M059J (cell line): ENCODE results near the gene CCL13. TPM values are rescaled to one million over a fixed set of nuclear protein-coding genes. Genes with fewer than 3 reads are reported as not detected.
A peak's percentile ranks its signal among the peaks of the same experiment; 100 is the strongest.
"Not testable (repeated sequence)": the region's sequence is repeated elsewhere in the genome, so short reads cannot be mapped to it uniquely, and the experiment has no call there.

ENCODE experiments used
- DNase-seq: peaks from one replicate; pipeline ENCODE4 v3.0.0-alpha.2; 2012; ENCODE audit warnings: low read depth
- total RNA-seq: library from RNA; depleted of rRNA; stranded (reverse); fragments of >200 nt; shearing (Covaris generic); gene quantifications from 2 replicates; pipeline ENCODE4 v1.2.3, GENCODE V29; 2014; rRNA removed

CCL13 gene
- not detected in 2 replicates for total RNA-seq

GRCh38 chr17:34356194-34356593 lies at the start of gene CCL13:
Gene CCL13 (plus strand): TSS chr17:34356480. CDS start chr17:34356527, 47 bp downstream.
- DNase-seq, result no peak

- DNase-seq, result peak; percentile 26
Measured at GRCh38 chr17:34307110-34307509, 49.2 kb upstream of the CCL13 start.

- no peak for DNase-seq
Measured at GRCh38 chr17:34308371-34308770, 47.9 kb upstream of the CCL13 start.

- DNase-seq, result no peak
Measured at GRCh38 chr17:34311291-34311690, 45.0 kb upstream of the CCL13 start.

- no peak for DNase-seq
Measured at GRCh38 chr17:34312080-34312479, 44.2 kb upstream of the CCL13 start.

- DNase-seq, result no peak
Measured at GRCh38 chr17:34313164-34313563, 43.1 kb upstream of the CCL13 start.

- DNase-seq, result no peak
Measured at GRCh38 chr17:34314279-34314678, 42.0 kb upstream of the CCL13 start.

GRCh38 chr17:34318474-34318873 lies 37.8 kb upstream of the CCL13 start:
- DNase-seq, result no peak

- DNase-seq, result no peak
Measured at GRCh38 chr17:34319039-34319483, 37.2 kb upstream of the CCL13 start, which contains the start of gene CCL8. Gene CCL8 (plus strand): TSS chr17:34319435. CDS start chr17:34319502, 67 bp downstream.

- DNase-seq, result no peak
Measured at GRCh38 chr17:34321964-34322363, 34.3 kb upstream of the CCL13 start.

GRCh38 chr17:34327580-34327979 lies 28.7 kb upstream of the CCL13 start:
- not testable (repeated sequence) for DNase-seq

GRCh38 chr17:34337701-34338100 lies 18.6 kb upstream of the CCL13 start:
- DNase-seq, result no peak

GRCh38 chr17:34339138-34339770 lies 17.0 kb upstream of the CCL13 start:
- DNase-seq, result no peak

GRCh38 chr17:34341916-34342315 lies 14.4 kb upstream of the CCL13 start:
- no peak for DNase-seq

- DNase-seq, result no peak
Measured at GRCh38 chr17:34347063-34347462, 9.2 kb upstream of the CCL13 start.

- DNase-seq, result no peak
Measured at GRCh38 chr17:34349751-34350150, 6.5 kb upstream of the CCL13 start.

GRCh38 chr17:34351096-34351495 lies 5.2 kb upstream of the CCL13 start:
- DNase-seq, result no peak

GRCh38 chr17:34352191-34352590 lies 4.1 kb upstream of the CCL13 start:
- no peak for DNase-seq

GRCh38 chr17:34354637-34355036 lies 1.6 kb upstream of the CCL13 start:
- no peak for DNase-seq

- no peak for DNase-seq
Measured at GRCh38 chr17:34357398-34357797, 1.1 kb downstream of the CCL13 start.

- DNase-seq, result no peak
Measured at GRCh38 chr17:34358631-34359030, 2.4 kb downstream of the CCL13 start.

- no peak for DNase-seq
Measured at GRCh38 chr17:34360601-34361270, 4.5 kb downstream of the CCL13 start.

GRCh38 chr17:34361478-34362061 lies 5.3 kb downstream of the CCL13 start:
- DNase-seq, result peak; percentile 79
